NCI-H1105 (cell line): ENCODE measurements around the gene DMPK.

Source experiments
- DNase-seq: peaks from one replicate; lab custom pipeline; 2025; lab: John Stamatoyannopoulos, UW

DMPK gene

DNA sequence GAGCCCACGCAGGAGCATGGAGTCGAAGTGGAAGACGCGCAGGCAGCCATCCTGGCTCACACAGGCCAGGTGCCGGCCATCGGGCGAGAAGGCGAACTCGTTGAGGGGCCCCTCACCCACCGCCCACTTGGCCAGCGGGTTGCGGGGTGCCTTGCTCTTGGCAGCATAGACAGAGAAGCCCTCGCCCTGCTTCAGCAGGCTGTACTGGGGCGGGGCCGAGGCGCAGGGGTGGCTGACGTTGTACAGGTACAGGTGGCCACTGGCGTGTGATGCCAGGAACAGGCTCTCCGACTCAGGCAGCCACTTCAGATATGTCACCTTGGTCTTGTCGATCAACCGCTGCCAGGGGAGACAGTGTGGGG lies 4.2 kb upstream of the DMPK start:
- DNase-seq: no peak

DNA sequence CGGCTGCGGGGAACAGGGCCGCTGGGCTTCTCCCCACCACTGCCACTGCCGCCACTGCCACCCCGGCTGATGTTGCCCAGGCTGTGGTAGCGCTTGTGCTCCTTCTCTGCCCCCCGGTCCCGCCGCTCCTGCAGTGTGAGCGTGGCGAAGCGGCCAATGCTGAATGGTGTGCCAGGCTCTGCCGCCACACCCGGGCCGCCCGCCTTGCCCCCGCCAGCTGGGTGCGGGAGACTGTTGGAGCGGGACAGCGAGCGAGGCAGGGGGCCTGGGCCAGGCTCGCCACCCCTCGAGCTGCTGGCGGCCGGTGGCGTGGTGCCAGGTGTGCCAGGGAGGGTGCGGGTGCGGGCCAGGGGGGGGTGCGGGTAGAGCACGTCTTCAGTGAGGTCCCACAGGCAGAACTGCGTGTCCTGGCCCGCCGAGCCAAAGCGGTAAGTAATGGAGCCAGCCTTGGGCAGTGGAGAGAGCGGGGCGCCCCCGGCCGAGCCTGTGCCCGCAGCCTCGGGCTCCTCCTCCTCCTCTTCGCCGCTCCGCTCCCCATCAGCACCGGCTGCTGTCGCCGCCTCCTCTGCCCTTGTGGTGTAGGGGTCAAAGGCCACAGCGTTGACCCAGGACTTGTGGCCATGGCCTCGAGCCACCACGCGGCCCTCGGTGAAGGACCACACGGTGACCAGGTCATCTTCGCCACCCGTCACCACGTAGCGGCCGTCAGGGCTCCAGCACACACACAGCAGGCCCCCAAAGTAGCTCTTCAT lies 3.7 kb upstream of the DMPK start:
- no peak for DNase-seq

DNA sequence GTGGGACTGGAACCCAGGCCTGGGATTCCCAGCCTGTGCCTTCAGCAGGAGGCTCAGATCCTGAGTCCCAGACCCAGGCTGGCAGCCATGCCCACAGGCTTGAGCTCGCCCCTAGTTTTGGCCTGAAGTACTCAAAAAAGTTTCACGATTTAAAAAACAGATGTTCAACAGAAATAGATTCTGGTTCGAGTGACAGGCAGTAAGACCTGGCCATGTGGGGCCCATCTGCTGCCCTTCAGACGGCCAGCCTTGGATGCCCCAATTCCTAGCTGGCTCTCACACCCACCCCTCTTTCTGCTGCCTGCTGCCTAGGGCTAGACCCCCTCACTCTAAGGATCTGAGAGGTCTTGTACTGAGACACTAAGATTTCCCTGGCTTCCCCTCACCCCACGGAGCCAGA lies 2.8 kb upstream of the DMPK start:
- no peak for DNase-seq

DNA sequence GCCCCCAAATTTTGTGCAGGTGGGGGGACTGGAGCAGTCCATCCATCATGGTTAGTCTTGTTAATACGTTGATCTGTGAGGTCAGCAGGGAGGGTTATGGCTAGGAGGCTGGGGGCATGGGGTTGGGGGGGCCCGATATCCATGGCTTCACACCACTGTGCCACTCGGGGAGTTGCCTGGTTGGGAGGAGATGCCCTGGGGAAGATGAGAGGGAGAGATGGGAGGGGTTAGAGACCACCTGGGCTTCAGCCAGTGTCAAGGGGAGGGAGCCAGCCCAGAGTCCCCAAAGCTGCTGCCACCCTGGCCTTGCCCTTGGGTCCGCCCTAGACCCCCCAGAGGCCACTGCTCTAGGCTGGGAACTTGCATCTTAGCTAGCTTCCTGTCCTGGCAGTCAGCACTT lies 1.8 kb upstream of the DMPK start:
- DNase-seq: no peak

DNA sequence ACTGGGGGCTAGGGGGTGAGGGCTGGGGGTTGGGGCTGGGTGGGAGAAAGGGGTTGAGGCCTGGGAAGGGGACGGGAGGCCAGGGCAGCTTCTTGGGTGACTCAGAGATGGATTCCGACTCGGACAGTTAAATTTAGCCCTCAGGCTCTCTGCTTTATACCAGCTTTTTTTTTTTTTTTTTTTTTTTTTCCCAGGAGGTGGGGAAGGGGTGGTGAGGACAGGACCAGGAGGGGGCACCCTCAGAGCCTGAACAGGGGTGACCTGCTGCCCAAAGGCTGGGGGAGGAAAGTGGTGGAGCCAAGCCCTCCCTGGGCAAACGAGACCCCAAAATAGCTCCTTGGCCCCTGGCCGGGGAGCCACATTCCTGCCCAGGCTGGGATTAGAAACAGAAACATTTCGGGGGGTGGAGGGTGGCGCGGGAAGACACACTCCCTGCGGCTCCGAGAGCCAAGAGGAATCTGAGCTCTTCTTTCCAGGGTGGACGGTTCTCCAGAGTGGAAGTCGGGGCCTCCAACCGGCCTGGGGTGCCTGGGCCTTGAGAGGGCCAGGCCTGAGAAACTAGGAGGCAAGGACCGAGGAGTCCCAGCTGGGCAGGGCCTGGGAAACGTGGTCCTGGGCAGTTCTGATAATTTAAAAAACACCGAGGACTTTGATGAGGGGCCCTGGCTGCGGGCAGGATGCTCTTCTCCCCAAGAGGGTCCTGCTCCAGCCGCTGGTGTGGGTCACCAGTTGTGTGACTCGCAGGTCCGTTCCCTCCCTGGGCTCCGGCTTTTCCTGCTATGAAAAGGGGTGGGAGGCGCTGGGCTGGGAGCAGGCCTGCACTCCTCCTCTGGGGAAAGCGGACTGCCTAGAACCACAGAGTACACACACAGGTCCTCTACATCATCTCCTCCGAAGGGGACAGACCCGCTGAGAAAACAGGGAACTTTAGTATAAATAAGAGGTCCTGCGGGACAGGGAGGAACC lies 813 bp upstream of the DMPK start:
- no peak for DNase-seq

DNA sequence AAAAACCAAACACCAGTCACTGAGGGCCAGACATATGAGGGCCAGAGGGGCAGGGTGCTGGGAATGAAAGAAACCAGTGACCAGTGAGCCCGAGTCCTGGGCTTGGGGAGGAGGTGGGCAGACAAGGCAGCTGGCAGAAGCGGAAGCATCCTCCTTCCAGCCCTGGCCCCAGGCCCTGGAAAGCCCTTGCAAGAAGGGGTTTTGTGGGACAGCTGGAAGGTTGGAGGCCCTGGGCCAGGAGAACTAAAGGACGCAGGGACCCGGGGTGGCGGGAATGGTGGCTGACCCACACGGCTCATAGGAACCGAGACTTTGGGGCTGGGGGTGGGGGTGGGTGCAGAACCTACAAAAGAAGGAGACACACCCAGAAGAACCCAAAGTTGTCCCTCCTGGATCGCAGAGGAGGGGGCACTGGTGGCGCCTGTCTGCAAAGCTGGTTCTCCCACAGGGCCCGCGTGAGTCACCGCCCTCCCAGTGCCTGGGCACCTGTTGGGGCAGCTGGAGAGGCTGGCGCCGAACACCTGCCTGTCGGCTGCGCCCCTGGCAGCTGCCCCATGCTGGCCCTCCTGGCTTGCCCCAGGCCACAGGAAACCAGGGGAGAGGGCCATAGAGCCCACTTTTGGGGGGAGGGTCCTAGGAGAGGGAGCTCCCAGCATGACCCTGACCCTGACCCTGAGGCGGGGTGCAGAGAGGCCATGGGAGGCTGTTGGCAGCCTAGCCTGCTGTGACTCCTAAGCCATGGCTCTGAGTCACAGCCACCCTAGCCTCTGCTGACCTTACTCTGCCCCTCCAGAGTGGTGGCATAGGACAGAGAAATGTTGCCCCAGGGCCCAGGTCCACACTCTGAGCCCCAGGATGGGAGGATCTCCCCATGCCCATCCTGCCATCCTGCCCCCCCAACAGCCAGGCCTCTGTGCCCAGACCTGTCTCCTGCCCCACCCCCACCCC lies 802 bp downstream of the DMPK start:
- peak; percentile 73 for DNase-seq

DNA sequence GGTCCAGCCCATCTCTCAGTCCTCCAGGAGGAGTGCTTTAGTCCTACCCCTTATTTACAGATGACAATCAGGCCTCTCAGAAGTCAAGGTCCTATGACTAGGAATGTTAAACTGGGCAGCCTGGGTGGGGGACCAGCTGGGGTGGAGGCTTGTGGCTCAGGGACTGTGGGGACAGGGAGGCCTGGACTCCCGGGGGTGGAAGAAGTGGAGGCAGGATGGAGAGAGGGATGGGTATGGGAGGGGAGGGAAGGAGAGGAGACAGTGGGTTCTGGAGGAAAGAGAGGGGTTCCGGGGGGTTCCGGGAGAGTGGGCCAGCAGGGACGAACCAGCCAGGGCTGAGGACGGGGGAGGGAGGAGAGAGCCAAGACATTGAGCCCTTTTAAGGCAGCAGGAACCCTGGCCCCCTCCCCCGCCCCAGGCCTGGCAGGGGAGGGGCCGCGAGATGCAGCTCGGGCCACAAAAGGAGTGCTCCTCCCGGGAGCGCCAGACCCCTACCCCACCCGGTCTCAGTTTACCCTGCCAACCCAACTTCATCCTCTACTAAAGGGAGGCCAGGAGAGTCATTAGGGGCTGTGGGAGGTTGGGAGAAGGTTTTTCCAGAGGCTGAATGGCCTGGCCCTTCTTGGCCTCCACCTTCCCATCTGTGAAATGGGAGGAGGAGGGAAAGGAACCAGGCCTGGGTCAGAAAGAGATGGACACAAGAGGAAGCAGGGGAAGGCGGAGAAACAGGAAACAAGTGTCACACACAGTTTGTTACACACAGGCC lies 1.7 kb downstream of the DMPK start:
- no peak for DNase-seq

DNA sequence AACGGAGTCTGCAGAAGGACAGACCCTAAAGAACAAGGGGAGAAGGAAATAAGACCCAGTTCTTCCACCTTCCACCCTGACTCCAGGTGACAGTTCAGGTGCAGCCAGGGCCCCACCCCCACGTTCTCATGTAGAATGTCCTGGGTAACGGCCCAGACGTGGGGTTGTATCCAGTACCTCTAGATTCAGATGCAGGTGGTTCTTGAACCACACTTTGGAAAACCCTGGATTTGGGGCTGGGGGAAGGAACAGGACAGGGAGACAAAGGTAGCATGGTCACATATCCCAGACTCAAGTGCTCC lies 2.2 kb downstream of the DMPK start:
- DNase-seq: peak; percentile 38

DNA sequence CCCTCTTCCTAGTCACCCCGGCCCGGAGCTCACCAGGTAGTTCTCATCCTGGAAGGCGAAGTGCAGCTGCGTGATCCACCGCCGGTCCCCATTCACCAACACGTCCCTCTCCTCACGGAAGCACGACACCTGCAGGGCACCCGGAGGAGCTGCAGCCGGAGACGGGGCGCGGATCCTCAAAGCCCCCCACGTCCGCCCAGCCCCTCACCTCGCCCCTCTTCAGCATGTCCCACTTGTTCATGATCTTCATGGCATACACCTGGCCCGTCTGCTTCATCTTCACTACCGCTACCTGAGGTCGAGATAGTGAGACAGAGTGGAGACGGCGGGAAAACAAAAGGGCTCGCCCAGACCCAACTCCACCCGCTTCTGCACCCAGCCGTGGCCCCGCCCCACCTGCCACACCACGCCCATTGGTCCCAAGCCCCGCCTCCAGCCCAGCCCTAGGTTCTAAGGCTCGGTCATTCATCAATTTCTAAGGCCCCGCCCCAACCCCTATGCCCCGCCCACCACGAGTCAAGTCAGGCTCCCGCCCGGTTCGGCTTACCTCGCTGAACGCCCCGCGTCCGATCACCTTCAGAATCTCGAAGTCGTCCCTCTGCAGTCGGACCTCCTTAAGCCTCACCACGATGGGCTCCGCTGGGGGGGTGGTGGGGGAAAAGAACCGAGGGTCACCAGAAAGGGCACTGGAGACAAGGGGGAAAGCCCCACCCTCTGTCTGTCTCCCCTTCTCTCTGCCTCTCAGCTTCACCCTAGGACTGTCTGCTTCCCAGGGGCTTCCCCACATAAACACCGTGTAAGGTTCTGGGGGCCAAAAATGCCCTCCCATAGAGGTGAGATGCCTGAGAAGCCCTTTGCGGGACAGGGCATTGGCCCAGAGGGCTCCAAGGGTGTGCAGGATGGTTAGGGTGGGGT lies 2.8 kb downstream of the DMPK start:
- DNase-seq: peak; percentile 94

DNA sequence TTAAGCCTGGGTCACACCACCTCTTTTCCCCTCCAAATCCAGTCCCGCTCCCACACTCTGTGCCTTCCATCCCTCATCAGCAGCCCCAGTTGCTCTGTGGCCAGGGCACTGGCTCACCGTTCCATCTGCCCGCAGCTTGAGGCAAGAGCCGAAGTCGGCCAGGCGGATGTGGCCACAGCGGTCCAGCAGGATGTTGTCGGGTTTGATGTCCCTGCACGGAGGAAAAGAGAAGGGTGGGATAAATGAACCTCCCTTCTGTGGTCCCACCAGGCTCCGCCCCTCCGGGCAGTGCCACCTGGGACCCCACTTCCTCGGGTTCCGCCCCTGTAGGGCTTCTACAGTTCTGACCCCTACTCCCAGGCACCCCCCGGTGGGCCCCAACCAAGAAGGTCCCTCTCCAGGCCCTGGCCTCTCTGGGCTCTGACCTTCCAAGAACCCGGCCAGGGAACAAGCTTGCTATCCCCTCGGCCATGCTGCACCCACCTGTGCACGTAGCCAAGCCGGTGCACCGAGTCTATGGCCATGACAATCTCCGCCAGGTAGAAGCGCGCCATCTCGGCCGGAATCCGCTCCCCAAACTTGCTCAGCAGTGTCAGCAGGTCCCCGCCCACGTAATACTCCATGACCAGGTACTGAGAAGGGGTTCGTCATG lies 4.2 kb downstream of the DMPK start:
- no peak for DNase-seq

DNA sequence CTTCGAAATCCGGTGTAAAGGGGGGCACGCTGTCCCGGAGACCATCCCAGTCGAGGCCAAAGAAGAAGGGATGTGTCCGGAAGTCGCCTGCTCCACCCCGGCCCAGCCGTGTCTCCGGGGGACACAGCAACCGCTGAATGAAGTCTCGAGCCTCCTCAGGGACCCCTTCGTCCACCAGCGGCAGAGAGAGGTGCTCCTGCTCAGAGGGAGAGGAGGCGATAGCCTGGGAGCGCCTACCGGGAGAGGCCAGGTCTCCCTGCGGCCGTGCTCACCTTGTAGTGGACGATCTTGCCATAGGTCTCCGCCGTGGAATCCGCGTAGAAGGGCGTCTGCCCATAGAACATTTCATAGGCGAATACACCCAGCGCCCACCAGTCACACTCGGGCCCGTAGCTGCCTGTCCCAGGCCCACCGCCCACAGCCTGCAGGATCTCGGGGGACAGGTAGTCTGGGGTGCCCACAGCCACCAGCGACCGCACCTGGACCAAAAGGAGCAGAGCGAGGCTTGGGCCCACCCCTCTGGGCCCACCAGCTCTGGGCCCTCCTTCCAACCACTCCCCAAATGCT lies 4.8 kb downstream of the DMPK start:
- no peak for DNase-seq

DNA sequence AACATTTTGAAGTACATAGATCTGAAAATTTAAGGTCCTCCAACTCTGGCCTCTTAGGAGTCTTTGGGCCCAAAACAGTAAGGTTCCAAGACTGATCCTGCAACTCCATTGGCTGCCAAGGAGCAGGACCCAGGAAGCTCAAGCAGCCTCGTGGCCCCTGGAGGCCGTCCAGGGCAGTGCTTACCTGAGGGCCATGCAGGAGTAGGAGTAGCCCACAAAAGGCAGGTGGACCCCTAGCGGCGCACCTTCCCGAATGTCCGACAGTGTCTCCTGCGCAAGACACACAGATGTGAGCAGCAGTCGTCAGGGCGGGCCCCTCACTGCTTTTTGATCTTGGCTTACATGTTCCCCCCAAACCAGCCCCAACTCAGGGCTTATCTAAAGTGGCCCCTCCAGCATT lies 7.5 kb downstream of the DMPK start:
- DNase-seq: no peak

DNA sequence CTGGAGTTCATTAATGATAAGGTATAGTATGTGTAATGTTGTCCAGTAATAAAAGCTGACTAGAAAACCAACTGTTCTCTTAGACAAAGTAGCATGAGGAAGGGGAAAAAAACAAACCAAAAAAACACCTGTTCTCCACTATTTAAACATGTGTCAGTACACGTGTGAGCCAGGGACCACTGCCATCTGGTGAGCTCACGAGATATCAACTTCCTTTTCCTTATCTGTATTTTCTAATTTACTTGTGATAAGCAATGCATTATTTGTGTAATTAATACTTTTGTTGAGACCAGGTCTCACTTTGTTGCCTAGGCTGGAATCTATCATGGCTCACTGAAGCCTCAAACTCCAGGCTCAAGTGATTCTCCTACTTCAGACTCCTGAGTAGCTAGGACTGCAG lies 8.9 kb downstream of the DMPK start:
- DNase-seq: no peak

DNA sequence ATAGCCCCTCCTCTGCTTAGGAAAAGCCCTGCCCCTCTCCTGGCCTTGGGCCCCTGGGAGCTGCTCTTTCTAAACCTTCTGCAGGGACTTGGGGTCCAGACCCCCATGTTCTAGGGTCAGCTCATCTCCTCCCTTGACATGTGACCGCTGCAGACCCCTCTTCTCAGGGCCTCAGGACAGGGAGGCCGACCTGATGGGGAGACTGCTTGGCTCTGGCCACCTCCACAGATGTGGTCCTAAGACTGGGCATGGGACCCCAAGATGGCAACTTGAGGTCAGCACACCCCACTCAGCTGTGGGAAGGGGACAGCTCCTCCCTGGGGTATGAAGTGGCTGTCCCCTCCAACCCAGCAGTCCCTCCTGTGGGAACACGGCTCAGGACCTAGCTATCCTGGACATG lies 9.4 kb downstream of the DMPK start:
- DNase-seq: no peak

DNA sequence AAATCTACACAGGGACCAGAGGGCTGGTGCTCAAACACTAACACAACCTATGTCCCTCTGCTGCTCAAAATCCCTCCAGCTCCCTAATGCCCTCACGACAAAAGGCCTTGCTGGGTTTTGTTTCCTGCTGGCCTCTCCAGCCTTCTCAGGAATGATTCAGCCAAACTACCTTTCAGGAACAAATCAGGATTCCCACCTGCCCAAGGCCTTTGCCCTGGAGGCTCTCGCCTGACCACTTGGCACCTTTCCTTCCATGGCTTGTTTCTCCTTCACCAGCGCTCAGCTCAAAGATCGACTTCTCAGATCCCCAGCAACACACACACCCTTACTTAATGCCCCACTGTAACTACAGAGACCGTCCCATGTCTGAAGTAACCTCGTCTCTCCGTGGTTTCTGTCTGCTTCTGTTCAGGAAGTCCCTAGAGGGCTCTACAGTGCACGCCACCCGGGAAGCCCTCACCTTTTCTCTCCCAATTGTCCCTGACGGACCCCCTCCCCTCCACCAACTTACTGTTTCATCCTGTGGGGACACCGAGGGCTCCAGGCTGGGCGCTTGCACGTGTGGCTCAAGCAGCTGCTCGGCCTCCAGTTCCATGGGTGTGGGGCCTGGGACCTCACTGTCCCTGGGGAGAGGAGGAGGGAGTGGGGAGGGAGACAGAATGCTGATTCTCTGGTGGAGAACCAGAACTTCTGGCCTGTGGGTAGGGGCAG lies 10.0 kb downstream of the DMPK start:
- no peak for DNase-seq

DNA sequence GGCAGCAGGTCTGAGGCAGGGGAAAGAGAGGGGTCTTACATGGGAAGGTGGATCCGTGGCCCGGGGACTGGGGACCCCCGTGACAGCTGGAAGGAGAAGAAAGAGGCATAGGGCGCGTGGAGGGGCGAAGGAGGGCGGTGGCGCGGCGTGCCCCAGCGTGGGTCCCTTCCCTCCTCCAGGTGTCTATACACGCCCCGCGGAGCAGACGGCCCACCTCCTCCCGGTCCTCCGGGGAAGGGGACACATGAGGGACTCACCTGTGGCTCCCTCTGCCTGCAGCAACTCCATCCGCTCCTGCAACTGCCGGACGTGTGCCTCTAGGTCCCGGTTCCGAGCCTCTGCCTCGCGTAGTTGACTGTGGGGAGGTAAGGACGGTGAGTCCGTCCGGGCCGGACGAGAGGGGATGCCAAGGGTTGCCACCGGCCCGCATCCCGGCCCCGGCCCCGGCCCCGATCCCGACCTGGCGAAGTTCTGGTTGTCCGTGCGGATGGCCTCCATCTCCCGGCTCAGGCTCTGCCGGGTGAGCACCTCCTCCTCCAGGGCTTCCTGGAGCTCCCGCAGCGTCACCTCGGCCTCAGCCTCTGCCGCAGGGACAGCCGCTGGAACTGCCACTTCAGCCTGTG lies 10.9 kb downstream of the DMPK start:
- no peak for DNase-seq

DNA sequence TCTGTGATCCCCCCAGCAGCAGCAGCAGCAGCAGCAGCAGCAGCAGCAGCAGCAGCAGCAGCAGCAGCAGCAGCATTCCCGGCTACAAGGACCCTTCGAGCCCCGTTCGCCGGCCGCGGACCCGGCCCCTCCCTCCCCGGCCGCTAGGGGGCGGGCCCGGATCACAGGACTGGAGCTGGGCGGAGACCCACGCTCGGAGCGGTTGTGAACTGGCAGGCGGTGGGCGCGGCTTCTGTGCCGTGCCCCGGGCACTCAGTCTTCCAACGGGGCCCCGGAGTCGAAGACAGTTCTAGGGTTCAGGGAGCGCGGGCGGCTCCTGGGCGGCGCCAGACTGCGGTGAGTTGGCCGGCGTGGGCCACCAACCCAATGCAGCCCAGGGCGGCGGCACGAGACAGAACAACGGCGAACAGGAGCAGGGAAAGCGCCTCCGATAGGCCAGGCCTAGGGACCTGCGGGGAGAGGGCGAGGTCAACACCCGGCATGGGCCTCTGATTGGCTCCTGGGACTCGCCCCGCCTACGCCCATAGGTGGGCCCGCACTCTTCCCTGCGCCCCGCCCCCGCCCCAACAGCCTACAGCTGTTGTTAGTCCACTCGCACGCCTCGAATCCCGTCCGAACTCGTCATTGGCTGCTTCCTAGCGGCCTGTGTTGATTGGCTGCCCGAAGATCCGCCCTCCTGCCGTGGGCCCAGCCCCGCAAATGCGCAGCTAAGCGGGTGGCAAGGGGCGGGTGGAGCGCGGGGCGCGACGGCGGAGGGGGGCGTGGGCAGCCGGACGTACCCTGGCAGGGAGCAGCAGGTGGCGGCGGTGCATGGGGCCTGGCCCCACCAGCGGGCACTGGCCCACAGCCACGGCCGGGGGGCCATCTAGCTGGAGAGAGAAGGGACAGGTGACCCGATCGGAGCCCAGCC lies 11.8 kb downstream of the DMPK start:
- DNase-seq: peak; percentile 99

DNA sequence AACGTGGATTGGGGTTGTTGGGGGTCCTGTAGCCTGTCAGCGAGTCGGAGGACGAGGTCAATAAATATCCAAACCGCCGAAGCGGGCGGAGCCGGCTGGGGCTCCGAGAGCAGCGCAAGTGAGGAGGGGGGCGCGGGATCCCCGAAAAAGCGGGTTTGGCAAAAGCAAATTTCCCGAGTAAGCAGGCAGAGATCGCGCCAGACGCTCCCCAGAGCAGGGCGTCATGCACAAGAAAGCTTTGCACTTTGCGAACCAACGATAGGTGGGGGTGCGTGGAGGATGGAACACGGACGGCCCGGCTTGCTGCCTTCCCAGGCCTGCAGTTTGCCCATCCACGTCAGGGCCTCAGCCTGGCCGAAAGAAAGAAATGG lies 12.5 kb downstream of the DMPK start:
- peak; percentile 38 for DNase-seq
